GM20431 (cell line): ENCODE measurements around the gene RFX1.
"Not testable (repeated sequence)": the region's sequence is repeated elsewhere in the genome, so short reads cannot be mapped to it uniquely, and the experiment has no call there.

Experiments
- in situ Hi-C: fragments of 300-500 bp; cut with MseI, MboI; formaldehyde crosslinking; loops from one replicate; pipeline ENCODE4 v1.15.0; 2020; ENCODE audit warnings: low sequenced_read_pairs; ENCODE audit not compliant: unreplicated experiment

RFX1 gene

GRCh38 chr19:13946414-13946813 is 59.7 kb downstream of the RFX1 start:
- in situ Hi-C loops: no loop called here

DNA sequence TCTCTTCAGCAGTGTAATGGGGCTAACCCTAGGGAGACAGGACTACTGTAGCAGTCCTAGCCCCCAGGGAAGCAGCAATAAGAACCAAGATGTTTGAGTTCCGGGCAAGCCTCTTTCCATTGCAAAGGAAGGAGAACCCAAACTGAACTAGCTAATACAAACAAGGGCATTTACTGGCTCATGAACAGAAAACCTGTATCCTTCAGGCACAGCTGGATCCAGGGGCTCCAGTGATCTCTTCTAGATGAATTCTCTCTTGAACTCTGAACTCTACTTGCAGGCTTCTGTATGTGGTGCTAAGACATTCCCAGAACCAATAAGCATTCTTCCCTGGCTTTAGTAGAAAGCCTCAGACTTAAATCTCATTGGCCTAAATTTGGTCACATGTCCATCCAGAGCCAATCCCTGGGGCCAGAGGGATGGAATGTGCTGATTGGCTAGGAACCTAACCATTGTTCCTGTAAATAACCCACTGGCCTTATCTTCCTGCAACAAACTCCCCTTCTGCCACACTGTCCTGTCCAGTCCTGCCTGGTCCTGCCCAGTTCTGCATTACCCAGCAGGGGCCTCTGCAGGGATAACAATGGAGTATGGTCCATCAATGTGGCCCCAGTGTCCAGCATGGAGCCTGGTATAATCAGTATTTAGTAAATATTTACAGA is 64.0 kb downstream of the RFX1 start:
- in situ Hi-C loops: no loop called here

GRCh38 chr19:13938301-13939064 is 67.6 kb downstream of the RFX1 start, which contains the start of gene PODNL1:
TSS of gene PODNL1 (minus strand) at chr19:13938417. CDS start at chr19:13938181, 236 bp downstream.
- in situ Hi-C loops: no loop called here

GRCh38 chr19:13937479-13938300 is 68.4 kb downstream of the RFX1 start:
- in situ Hi-C loops: no loop called here

DNA sequence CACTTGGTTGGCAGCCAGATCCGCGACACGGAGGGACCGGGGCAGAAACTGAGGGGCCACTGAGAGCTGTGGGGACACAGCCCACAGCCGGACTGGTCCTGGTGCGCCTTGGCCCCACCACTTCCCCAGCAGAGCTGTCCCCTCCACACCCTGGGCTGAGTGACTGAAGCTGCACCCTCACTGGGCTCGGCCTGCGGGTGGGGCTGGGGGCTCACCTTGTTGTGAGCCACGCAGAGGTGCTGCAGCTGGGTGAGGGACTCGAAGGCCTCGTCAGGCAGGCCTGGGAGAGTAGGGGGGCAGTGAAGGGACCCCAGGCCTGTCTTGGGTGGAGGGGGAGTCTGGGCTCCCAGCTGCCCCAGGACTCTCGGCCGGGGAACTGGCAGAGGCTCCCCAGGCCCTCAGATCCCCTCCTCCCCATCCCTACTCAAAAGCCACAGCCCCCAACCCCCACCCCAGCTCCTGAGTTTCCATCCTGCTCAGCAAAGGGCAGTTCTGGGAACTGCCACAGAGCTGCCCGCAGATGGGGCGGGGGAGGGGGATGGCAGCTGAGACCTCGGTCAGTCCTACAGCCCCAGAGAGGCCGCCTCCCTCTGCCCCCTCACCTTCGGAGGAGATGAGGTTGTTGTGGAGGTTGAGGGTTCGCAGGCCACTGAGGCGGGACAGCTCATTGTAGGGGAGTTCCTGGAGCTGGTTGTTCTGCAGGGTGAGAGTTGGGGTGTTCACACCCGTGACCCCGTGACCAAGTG is 70.2 kb downstream of the RFX1 start:
- in situ Hi-C loops: no loop called here

DNA sequence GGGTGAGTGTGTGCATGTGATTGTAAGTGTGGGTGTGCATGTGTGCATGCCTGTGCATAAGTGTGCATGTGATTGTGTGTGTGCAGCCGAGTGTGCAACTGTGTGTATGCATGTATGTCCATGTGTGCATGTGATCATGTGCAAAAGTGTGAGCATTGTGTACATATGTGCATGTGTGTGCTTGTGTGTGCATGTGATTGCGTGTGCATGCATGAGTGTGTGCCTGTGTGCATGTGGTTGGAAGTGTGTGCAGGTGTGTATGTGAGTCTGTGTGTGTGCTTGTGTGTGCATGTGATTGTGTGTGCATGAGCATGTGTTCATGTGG is 71.4 kb downstream of the RFX1 start:
- in situ Hi-C loops: no loop called here

- in situ Hi-C loops: no loop called here
Measured at GRCh38 chr19:13932911-13933393, 73.2 kb downstream of the RFX1 start.

DNA sequence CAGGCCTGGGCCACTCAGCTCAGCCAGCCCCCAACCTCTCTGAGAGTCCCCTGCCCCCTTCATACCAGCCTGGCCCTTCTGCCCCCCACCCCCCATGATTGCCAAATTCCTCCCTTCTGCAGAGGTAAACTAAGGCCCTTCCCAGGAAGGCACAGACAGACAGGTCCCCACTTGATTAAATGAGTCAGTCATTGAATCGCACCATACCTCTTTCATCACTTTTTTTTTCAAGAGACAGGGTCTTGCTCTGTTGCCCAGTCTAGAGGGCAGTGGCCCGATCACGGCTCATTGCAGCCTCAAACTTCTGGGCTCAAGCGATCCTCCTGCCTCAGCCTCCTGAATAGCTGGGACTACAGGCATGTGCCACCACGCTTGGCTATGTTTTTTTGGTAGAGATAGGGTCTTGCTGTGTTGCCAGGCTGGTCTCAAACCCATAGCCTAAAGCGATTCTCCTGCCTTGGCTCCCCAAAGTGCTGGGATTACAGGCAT is 73.9 kb downstream of the RFX1 start:
- in situ Hi-C loops: no loop called here

- in situ Hi-C loops: no loop called here
Measured at GRCh38 chr19:13931391-13932148, 74.5 kb downstream of the RFX1 start.

DNA sequence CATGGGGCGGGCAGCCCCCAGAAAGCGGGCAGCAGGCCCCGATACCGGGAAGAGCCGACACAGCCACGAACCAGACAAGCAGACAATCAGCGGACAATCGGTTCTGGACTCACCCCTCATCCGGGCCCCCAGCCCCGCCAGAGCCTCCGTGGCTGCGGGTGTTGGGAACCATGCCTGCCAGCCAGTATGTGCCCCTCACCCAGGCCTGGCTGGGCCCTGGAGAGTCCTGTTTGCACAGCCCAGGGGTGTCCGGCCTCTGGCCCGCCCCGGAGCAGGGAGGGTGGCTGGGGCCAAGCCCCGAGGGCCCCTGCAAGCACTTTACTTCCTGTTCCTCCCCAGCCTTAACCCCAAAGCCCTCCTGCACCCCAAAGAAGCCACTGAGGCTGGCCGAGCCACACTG is 75.7 kb downstream of the RFX1 start:
- in situ Hi-C loops: no loop called here

GRCh38 chr19:13929956-13930355 is 76.2 kb downstream of the RFX1 start:
- in situ Hi-C loops: no loop called here

- in situ Hi-C loops: no loop called here
Measured at GRCh38 chr19:13929340-13929739, 76.8 kb downstream of the RFX1 start.

DNA sequence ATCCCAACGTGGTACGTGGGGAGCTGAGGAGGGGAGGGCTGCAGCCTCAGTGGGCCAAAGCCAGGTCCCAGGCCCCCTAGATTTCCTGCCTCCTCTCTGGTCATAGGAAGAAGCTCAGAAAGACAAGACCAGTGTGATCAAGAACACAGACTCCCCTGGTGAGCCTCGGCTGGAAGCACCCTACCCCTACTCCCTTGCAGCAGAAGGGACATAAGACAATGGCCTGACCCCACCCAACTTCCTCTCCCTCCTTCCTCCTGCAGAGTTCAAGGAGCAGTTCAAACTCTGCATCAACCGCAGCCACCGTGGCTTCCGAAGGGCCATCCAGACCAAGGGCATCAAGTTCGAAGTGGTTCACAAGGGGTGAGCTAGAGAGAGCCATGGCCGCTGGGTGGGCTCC is 79.4 kb downstream of the RFX1 start:
- in situ Hi-C loops: no loop called here

- in situ Hi-C loops: no loop called here
Measured at GRCh38 chr19:13926010-13926409, 80.1 kb downstream of the RFX1 start.

DNA sequence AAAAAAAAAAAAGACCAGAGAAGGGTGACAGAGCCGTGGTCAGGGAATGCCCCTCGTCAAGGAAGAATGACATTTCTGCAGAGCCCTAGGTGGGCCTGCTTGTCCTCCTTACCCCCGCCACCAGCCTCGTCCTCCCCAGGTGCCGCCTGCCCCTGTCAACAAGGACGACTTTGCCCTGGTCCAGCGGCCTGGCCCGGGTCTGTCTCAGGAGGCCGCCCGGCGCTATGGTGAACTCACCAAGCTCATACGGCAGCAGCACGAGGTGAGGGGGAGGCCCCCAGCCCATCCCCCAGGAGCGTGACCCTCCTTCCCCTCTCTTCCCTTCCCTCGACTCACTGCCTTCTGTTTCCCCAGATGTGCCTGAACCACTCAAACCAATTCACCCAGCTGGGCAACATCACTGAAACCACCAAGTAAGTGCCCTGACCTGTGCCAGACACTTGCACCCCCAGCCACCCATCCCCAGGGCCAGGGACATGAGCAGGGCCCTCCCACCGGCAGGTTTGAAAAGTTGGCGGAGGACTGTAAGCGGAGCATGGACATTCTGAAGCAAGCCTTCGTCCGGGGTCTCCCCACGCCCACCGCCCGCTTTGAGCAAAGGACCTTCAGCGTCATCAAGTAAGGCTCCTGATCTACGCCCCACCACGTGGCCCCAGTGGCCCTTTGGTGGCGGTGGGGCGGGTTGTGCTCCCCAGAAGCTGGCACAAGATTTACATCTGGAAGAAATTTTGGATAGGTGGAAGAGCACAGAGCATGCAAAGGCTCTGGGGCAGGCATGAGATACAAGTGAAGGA is 82.7 kb downstream of the RFX1 start:
- in situ Hi-C loops: no loop called here

- in situ Hi-C loops: not testable (repeated sequence)
Measured at GRCh38 chr19:13922118-13922517, 84.0 kb downstream of the RFX1 start.

GRCh38 chr19:13920940-13921747 is 85.0 kb downstream of the RFX1 start:
- in situ Hi-C loops: no loop called here

- in situ Hi-C loops: no loop called here
Measured at GRCh38 chr19:13920524-13920923, 85.6 kb downstream of the RFX1 start.
